AG04449 (cell line): ENCODE results near the gene TIMP1.

ENCODE experiments used
- CTCF ChIA-PET: fragments of 350-600 bp; formaldehyde crosslinking; extraction: SDS; loops from one replicate; lab custom pipeline; 2021; ENCODE audit warnings: antibody characterized with exemption; lab: Yijun Ruan, JAX
- POLR2A ChIA-PET: fragments of 400-600, 350-600 bp; formaldehyde crosslinking; extraction: SDS; loops from one replicate; lab custom pipeline; 2020; ENCODE audit warnings: antibody characterized with exemption, inconsistent platforms; lab: Yijun Ruan, JAX
- DNase-seq: peaks from one replicate; pipeline ENCODE4 v3.0.0-alpha.2; 2010; ENCODE audit warnings: low read depth, low spot score
- H3K4me3 ChIP-seq: 2 replicates; pipeline ENCODE4 v1.5.1; 2011; ENCODE audit warnings: low read depth, mild to moderate bottlenecking, control low read depth, low read length
- TF ChIP-seq, protein P1 (sequence below): IDR thresholded peaks from one replicate; pipeline ENCODE4 v1.5.1; 2011; ENCODE audit warnings: mild to moderate bottlenecking, moderate library complexity, low read length, control low read depth, inconsistent platforms; ENCODE audit not compliant: insufficient read depth; ENCODE audit errors: missing control alignments

TIMP1 gene

DNA sequence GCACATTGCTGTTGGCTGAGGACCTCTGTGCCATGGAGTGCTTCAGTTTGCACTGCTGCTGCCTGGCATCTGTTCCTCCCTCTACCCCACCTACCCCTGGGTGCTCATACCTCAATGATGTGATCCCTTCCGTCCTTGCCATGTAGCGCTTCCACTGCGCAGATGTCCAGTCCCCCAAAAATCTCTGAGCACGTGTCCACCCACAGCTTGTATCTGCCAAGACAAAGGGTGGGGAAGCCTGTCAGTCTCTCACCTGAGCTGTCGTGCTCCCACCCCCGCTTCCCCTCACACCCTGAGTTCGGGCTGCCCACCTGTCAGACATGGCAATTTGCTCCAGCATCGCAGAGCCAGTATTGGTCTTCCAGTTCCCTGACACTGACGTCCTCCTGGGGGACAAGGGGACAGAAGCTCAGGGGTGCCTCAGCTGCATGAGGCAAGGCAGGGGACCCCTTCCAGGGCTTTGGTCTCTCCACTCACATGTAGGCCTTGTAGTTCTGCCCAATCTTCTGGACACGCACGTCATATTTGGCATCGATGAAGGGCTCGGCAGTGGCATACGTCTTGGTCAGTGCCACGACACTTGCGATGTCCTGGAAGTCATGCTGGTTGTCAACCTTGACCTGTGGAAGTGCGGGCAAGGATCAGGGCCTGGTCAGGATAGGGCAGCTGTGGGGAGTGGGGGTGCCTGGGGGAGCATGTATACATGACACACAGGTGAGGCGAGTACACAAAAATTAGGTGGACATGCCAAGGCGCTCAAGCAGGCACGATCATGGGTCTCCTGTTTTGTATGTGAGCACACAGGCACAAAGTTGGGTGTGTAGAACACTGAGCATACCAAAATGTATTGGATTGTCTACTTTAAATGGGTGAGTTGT lies 6.0 kb upstream of the TIMP1 start:
- ChIA-PET POLR2A (no interaction called here), CTCF (no interaction called here)
- no peak for DNase-seq
- no peak overlapping the region for H3K4me3 ChIP-seq
- TF ChIP-seq, protein P1, sequence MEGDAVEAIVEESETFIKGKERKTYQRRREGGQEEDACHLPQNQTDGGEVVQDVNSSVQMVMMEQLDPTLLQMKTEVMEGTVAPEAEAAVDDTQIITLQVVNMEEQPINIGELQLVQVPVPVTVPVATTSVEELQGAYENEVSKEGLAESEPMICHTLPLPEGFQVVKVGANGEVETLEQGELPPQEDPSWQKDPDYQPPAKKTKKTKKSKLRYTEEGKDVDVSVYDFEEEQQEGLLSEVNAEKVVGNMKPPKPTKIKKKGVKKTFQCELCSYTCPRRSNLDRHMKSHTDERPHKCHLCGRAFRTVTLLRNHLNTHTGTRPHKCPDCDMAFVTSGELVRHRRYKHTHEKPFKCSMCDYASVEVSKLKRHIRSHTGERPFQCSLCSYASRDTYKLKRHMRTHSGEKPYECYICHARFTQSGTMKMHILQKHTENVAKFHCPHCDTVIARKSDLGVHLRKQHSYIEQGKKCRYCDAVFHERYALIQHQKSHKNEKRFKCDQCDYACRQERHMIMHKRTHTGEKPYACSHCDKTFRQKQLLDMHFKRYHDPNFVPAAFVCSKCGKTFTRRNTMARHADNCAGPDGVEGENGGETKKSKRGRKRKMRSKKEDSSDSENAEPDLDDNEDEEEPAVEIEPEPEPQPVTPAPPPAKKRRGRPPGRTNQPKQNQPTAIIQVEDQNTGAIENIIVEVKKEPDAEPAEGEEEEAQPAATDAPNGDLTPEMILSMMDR: no peak

DNA sequence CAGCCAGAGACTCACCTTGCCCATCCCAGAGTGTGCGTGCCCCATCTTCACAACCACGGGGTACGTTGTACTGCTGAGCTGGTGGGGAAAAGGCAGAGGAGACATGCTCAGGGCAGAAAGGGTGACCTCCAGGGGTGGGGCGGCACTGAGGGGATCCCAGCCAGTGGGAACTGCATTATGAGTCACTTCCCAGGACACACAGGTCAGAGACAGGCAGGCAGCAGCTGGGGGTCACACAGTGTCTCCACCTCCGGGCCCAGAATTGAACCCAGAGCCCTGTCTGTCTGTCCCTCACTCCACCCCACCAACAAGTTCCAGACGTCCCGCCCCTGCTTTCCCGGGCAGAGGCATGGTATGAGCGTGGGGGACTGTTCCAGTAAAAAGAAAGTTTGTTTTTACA lies 4.8 kb upstream of the TIMP1 start:
- no peak overlapping the region for H3K4me3 ChIP-seq
- POLR2A ChIA-PET: no interaction called here
- TF ChIP-seq, protein P1: no peak
- CTCF ChIA-PET: interaction anchor here (1.6 kb wide), 1 partner anchor 15 kb away, joined by 4 read pairs; no protein-coding TSS in a partner anchor
- no peak for DNase-seq

DNA sequence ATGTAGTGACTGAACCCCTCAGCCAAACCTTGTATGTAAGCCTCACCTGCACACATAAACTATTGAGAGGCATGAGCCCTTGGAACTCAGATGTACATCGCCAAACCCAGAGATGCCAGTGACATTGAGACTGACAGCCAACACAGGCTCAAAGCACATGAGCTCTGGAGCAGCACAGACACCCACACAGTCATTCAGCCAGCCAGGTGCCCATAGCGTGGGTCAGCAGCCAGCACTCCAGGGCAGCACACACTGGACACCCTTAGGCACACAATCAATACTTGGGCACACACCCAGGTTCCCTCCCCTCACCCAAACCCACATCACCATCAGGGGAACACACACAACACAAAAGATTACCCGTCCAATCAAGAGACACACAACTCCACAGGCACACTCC lies 4.3 kb upstream of the TIMP1 start:
- DNase-seq: no peak
- TF ChIP-seq, protein P1: no peak
- CTCF ChIA-PET: interaction anchor here (1.6 kb wide), 1 partner anchor 15 kb away, joined by 4 read pairs; no protein-coding TSS in a partner anchor

DNA sequence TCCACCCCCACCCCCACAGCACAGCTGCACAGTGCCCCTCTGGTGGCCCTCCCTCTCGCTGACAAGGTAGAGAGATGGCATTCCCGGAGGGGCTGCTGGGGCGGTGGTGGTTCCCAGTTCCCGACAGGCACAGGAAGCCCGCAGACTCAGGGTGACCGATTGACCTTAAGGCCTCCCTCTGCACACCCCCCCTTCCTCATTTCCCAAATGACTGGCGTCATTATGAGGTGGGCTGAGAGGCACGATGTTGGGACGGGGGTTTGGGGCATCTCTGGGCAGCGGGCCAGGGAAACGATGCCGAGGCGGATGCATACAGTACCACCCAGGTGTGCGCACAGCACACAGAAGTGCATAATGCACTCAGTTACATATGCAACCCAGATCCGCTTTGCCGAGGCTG lies 3.5 kb upstream of the TIMP1 start:
- CTCF ChIA-PET: no interaction called here
- POLR2A ChIA-PET: no interaction called here
- TF ChIP-seq, protein P1: no peak
- no peak overlapping the region for H3K4me3 ChIP-seq
- no peak for DNase-seq

More for the DNA sequence above, 4.3 kb upstream of the TIMP1 start:
- H3K4me3 ChIP-seq: no peak overlapping the region
- POLR2A ChIA-PET: no interaction called here

DNA sequence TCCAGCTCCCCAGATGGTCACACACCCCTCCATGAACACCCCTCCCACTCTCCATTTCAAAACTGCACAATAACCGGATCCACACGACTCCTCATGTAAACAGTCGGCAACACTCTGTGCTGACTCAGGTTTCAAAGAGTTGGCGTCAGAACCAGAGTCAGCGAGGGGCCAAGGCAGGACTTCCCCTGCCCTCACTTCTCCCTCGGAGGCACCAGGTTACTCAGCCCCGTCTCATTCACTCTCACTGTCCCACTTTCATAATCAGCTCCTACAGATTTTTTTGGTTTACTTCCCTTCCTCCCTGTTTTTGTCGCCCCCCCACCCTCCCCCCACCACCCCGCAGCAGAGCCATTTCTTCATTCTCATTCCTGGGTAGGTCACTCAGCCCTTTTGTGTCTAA lies 2.7 kb upstream of the TIMP1 start:
- CTCF ChIA-PET: no interaction called here
- no peak for DNase-seq
- no peak overlapping the region for H3K4me3 ChIP-seq
- POLR2A ChIA-PET: no interaction called here
- TF ChIP-seq, protein P1: no peak

DNA sequence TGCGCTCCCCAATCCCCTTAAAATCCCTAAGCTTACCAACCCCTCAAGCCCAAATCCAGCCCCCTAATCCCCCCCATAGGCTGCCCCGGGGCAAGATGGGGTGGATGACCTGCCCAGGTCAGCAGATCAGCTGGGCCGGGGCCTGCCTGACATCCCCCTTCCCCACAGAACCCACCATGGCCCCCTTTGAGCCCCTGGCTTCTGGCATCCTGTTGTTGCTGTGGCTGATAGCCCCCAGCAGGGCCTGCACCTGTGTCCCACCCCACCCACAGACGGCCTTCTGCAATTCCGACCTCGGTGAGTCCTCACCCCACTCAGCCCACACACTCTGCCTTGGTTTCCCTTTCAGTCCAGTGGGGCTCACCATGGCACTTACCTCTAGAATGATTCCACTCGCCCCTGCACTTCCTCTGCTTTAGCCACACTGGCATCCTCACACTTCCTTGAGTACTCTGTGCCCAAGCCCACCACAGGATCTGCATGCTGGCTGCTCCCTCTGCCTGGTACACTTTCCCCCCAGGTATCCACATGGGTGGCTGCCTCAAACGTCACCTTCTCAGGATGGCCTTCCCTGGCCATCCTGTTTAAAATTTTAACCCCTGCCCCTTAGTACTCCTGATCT lies 1.1 kb downstream of the TIMP1 start:
- CTCF ChIA-PET: no interaction called here
- DNase-seq: no peak
- TF ChIP-seq, protein P1: no peak
- POLR2A ChIA-PET: interaction anchor here (0.7 to 1.7 kb wide), 2 partner anchors 10 to 1868 kb away, joined by 3 to 5 read pairs; no protein-coding TSS in a partner anchor
- H3K4me3 ChIP-seq: peak overlapping the region; percentile 76
